ENCODE results near the gene CYP24A1. TPM values are rescaled to one million over a fixed set of nuclear protein-coding genes. Genes with fewer than 3 reads are reported as not detected.
A peak's percentile ranks its signal among the peaks of the same experiment; 100 is the strongest.

Gene CYP24A1
- total and polyA plus RNA-seq, 2 of the 13 experiments (the other 11 are each of a cell fraction or from before 2014, with no cell fraction given): 9.4 to 32.7 TPM

DNA sequence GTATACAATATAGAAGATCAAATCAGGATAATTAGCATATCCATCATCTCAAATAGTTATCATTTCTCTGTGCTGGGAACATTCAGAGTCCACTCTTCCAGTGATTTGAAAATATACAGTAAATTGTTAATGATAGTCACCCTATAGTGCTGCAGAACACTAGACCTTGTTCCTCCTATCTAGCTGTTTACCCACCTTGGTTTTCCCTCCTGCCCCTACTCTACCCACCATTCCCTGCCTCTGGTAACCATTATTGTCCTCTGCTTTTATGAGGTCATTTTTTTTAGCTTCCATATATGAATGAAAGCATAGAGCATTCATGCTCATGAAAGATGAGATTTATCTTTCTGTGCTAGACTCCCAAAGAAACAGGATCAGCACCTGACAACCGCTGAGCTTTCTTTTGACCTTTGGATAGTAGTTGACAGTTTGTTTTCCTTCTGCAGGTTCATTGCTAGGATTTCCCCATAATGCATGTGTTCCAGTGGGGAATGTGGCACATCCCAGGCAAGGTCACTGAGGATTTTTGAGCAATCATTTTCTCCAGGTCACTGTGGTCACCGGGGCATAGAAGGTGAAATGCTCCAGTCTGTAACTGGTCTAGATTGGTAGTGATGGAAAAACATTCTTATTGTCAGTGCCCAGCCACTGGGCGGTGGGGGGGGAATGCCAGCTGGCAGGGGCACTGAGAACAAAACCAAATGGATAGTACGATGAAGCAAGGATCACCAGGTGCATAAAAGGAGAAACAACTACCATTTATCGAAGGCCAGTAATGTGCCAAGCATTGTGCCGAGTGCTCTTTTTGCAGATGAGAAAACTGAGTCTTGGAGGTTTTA, 69.8 kb downstream of the CYP24A1 start (continued):
- TF ChIP-seq KDM5A (IDR thresholded peaks at IDR 0.05; ENCODE audit: borderline replicate concordance, low read length): peak; percentile 76; the same call in 1 of the 2 replicates
- TF ChIP-seq, protein P1, sequence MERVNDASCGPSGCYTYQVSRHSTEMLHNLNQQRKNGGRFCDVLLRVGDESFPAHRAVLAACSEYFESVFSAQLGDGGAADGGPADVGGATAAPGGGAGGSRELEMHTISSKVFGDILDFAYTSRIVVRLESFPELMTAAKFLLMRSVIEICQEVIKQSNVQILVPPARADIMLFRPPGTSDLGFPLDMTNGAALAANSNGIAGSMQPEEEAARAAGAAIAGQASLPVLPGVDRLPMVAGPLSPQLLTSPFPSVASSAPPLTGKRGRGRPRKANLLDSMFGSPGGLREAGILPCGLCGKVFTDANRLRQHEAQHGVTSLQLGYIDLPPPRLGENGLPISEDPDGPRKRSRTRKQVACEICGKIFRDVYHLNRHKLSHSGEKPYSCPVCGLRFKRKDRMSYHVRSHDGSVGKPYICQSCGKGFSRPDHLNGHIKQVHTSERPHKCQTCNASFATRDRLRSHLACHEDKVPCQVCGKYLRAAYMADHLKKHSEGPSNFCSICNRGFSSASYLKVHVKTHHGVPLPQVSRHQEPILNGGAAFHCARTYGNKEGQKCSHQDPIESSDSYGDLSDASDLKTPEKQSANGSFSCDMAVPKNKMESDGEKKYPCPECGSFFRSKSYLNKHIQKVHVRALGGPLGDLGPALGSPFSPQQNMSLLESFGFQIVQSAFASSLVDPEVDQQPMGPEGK (CRISPR knock-in tag; IDR thresholded peaks at IDR 0.05): peak; percentile 93
- TF ChIP-seq HIVEP1 (CRISPR knock-in tag; IDR thresholded peaks at IDR 0.05): peak; percentile 96
- TF ChIP-seq ZNF232 (CRISPR knock-in tag; IDR thresholded peaks at IDR 0.05; ENCODE audit: borderline replicate concordance): peak; percentile 67; the same call in 1 of the 2 replicates
- no peak for TF ChIP-seq ZNF720 (CRISPR knock-in tag; IDR thresholded peaks at IDR 0.05)
- TF ChIP-seq, protein P2, sequence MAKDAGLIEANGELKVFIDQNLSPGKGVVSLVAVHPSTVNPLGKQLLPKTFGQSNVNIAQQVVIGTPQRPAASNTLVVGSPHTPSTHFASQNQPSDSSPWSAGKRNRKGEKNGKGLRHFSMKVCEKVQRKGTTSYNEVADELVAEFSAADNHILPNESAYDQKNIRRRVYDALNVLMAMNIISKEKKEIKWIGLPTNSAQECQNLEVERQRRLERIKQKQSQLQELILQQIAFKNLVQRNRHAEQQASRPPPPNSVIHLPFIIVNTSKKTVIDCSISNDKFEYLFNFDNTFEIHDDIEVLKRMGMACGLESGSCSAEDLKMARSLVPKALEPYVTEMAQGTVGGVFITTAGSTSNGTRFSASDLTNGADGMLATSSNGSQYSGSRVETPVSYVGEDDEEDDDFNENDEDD (CRISPR knock-in tag; IDR thresholded peaks at IDR 0.05; ENCODE audit: borderline replicate concordance): peak; percentile 22; the same call in 1 of the 2 replicates
- TF ChIP-seq, protein P3, sequence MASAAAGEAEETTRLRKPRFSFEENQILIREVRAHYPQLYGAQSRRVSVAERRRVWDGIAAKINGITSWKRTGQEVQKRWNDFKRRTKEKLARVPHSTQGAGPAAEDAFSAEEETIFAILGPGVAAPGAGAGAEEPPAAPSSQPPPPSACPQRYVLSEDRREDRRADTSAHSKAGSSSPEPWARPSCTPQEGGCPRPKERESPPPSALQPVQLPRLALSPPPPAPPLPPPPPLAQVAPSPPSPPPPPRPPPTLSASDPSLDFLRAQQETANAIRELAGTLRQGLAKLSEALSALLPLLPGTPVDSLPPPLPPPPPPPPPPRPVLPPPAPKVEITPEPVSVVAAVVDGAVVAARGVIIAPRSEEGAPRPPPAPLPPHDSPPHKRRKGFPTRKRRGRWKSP (CRISPR knock-in tag; IDR thresholded peaks at IDR 0.05): 0 out of 2 replicates have a peak, but pooled peaks have one; percentile 17
- no peak for TF ChIP-seq ZNF776 (CRISPR knock-in tag; IDR thresholded peaks at IDR 0.05)
- TF ChIP-seq, protein P4, sequence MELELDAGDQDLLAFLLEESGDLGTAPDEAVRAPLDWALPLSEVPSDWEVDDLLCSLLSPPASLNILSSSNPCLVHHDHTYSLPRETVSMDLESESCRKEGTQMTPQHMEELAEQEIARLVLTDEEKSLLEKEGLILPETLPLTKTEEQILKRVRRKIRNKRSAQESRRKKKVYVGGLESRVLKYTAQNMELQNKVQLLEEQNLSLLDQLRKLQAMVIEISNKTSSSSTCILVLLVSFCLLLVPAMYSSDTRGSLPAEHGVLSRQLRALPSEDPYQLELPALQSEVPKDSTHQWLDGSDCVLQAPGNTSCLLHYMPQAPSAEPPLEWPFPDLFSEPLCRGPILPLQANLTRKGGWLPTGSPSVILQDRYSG (CRISPR knock-in tag; IDR thresholded peaks at IDR 0.05): peak; percentile 19; the same call in 1 of the 2 replicates
- TF ChIP-seq GATAD1 (CRISPR knock-in tag; IDR thresholded peaks at IDR 0.05): peak; percentile 85
- peak; percentile 82 for TF ChIP-seq MYC (CRISPR knock-in tag; IDR thresholded peaks at IDR 0.05; ENCODE audit: borderline replicate concordance)
- TF ChIP-seq, protein P5, sequence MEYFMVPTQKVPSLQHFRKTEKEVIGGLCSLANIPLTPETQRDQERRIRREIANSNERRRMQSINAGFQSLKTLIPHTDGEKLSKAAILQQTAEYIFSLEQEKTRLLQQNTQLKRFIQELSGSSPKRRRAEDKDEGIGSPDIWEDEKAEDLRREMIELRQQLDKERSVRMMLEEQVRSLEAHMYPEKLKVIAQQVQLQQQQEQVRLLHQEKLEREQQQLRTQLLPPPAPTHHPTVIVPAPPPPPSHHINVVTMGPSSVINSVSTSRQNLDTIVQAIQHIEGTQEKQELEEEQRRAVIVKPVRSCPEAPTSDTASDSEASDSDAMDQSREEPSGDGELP (IDR thresholded peaks at IDR 0.05; ENCODE audit: borderline replicate concordance, low read depth): peak; percentile 87
- peak; percentile 29; the same call in 1 of the 2 replicates for TF ChIP-seq CREB1 (IDR thresholded peaks at IDR 0.05)
- TF ChIP-seq CREB1 (CRISPR knock-in tag; IDR thresholded peaks at IDR 0.05): peak; percentile 75
- no peak for TF ChIP-seq ZSCAN31 (CRISPR knock-in tag; IDR thresholded peaks at IDR 0.05; ENCODE audit: low read depth)
- 0 out of 2 replicates have a peak, but pooled peaks have one; percentile 91 for TF ChIP-seq ZNF513 (CRISPR knock-in tag; conservative IDR thresholded peaks at IDR 0.05)
